GM12878 (cell line): ENCODE data around the gene AGMAT. TPM values are rescaled to one million over a fixed set of nuclear protein-coding genes. Genes with fewer than 3 reads are reported as not detected.

Experiments
- ATAC-seq: fragments of 200-7000 bp; cut with Tn5 transposase; 3 replicates; pipeline ENCODE4 v1.9.1; 2020; ENCODE audit warnings: mild to moderate bottlenecking, moderate library complexity
- BruUV-seq: library from RNA; stranded (reverse); fragments of 400-500 nt; replicated peaks from 2 replicates; lab custom pipeline; 2021; lab: Mats Ljungman, UMichigan
- CTCF ChIA-PET: fragments of 300-600 bp; sonication (Branson Sonifier 250); formaldehyde crosslinking; extraction: SDS; loops from one replicate; lab custom pipeline; 2021; ENCODE audit warnings: inconsistent platforms; lab: Yijun Ruan, JAX
- POLR2A ChIA-PET: fragments of 350-600 bp; formaldehyde crosslinking; extraction: SDS; loops from one replicate; lab custom pipeline; 2021; ENCODE audit warnings: inconsistent platforms; lab: Charles Lee
- RAD21 ChIA-PET: fragments of 300-600 bp; sonication (Branson Sonifier 250); formaldehyde crosslinking; loops from one replicate; lab custom pipeline; 2023; ENCODE audit warnings: antibody characterized with exemption; ENCODE audit not compliant: unreplicated experiment; lab: Charles Lee
- SMC1A ChIA-PET: fragments of 300-600 bp; sonication (Branson Sonifier 250); formaldehyde crosslinking; loops from one replicate; lab custom pipeline; 2023; ENCODE audit not compliant: unreplicated experiment, uncharacterized antibody; lab: Charles Lee
- DNase-seq: peaks from one replicate; pipeline ENCODE4 v3.0.0-alpha.2; 2011; ENCODE audit warnings: low read depth, low spot score
- FAIRE-seq: peaks from 3 replicates; lab custom pipeline; 2011; peaks lifted over from hg19 to GRCh38; lab: Jason Lieb, UNC
- H2AFZ ChIP-seq: 2 replicates; pipeline ENCODE4 v1.6.0; 2011; ENCODE audit warnings: low read depth, low read length, control low read depth; ENCODE audit not compliant: control insufficient read depth
- H3K27ac ChIP-seq: 2 replicates; pipeline ENCODE4 v1.5.1; 2011; ENCODE audit warnings: control low read depth; ENCODE audit not compliant: control insufficient read depth, insufficient read depth
- H3K27me3 ChIP-seq, 2 experiments: replicated peaks in 1 of 2; 2 replicates each; pipeline versions ENCODE4 v1.6.0 to v1.6.1; 2011; ENCODE audit warnings: low read length in 1 of 2; ENCODE audit not compliant: control insufficient read depth in 2 of 2, insufficient read depth in 2 of 2
- H3K36me3 ChIP-seq, 2 experiments: 2 replicates each; pipeline ENCODE4 v1.5.1; 2011; ENCODE audit warnings: low read length in 1 of 2; ENCODE audit not compliant: control insufficient read depth in 2 of 2, insufficient read depth in 2 of 2
- H3K4me1 ChIP-seq: 2 replicates; pipeline ENCODE4 v1.6.1; 2011; ENCODE audit warnings: mild to moderate bottlenecking, low read length, moderate library complexity, mixed read lengths; ENCODE audit not compliant: control insufficient read depth, insufficient read depth
- H3K4me2 ChIP-seq: 2 replicates; pipeline ENCODE4 v1.6.0; 2011; ENCODE audit warnings: control low read depth; ENCODE audit not compliant: control insufficient read depth, insufficient read depth
- H3K4me3 ChIP-seq: fragments of 200-600 bp; sonication (generic); 2 replicates; pipeline ENCODE4 v1.5.1; 2016
- H3K79me2 ChIP-seq: 2 replicates; pipeline ENCODE4 v1.6.0; 2011; ENCODE audit warnings: low read length; ENCODE audit not compliant: control insufficient read depth, insufficient read depth
- H3K9ac ChIP-seq: 2 replicates; pipeline ENCODE4 v1.8.0; 2011; ENCODE audit warnings: low read length, control low read depth, mixed read lengths; ENCODE audit not compliant: control insufficient read depth, insufficient read depth
- H3K9me3 ChIP-seq: replicated peaks from 3 replicates; pipeline ENCODE4 v1.5.1; 2011; ENCODE audit warnings: mild to moderate bottlenecking, low read length; ENCODE audit not compliant: control insufficient read depth, insufficient read depth
- H4K20me1 ChIP-seq: 2 replicates; pipeline ENCODE4 v1.6.0; 2011; ENCODE audit not compliant: control insufficient read depth, insufficient read depth
- E4F1 ChIP-seq: fragments of 450-650 bp; IDR thresholded peaks from 2 replicates; pipeline ENCODE4 v1.6.1; 2018; ENCODE audit warnings: borderline replicate concordance, mild to moderate bottlenecking; ENCODE audit not compliant: partially characterized antibody
- EP300 ChIP-seq, 2 experiments: fragments of 150-350 bp in 1 of 2; IDR thresholded peaks; 2 replicates each; pipeline ENCODE4 v1.6.1; 2011 to 2012; ENCODE audit warnings: low read depth in 2 of 2, low read length in 2 of 2, borderline replicate concordance in 1 of 2, improper control_type of control experiment in 1 of 2, inconsistent platforms in 1 of 2; ENCODE audit not compliant: control insufficient read depth in 1 of 2
- IRF3 ChIP-seq: fragments of 450-650 bp; IDR thresholded peaks from 2 replicates; pipeline ENCODE4 v1.6.1; 2014; ENCODE audit warnings: mild to moderate bottlenecking
- MYB ChIP-seq: fragments of 150-350 bp; IDR thresholded peaks from 2 replicates; pipeline ENCODE4 v1.6.1; 2014; ENCODE audit warnings: mild to moderate bottlenecking, low read depth, low read length, borderline replicate concordance
- NR2C1 ChIP-seq: fragments of 450-650 bp; IDR thresholded peaks from 2 replicates; pipeline ENCODE4 v1.6.1; 2017; ENCODE audit warnings: antibody characterized with exemption, mild to moderate bottlenecking, moderate library complexity
- POLR2A ChIP-seq: IDR thresholded peaks from 2 replicates; pipeline ENCODE4 v1.6.1; 2011; ENCODE audit warnings: low read depth, mild to moderate bottlenecking, low read length
- RCOR1 ChIP-seq: conservative IDR thresholded peaks from 2 replicates; pipeline ENCODE4 v1.6.1; 2012; ENCODE audit warnings: low read depth, low read length, improper control_type of control experiment
- RELA ChIP-seq: fragments of 450-650 bp; IDR thresholded peaks from 2 replicates; pipeline ENCODE4 v1.8.0; 2014; ENCODE audit warnings: borderline replicate concordance; ENCODE audit not compliant: partially characterized antibody
- TAF1 ChIP-seq: IDR thresholded peaks from 2 replicates; pipeline ENCODE4 v1.6.1; 2011; ENCODE audit warnings: mild to moderate bottlenecking, low read depth, low read length, borderline replicate concordance
- TCF3 ChIP-seq: IDR thresholded peaks from 2 replicates; pipeline ENCODE4 v1.6.1; 2012; ENCODE audit warnings: low read depth, mild to moderate bottlenecking, low read length, borderline replicate concordance; ENCODE audit not compliant: insufficient read depth
- ZNF622 ChIP-seq: fragments of 450-650 bp; IDR thresholded peaks from 2 replicates; pipeline ENCODE4 v1.6.1; 2017; ENCODE audit warnings: mild to moderate bottlenecking, inconsistent platforms
- WGBS: methylation state at CpG from one replicate; pipeline ENCODE4 v1.1.6; 2016; ENCODE audit warnings: low lambda C conversion rate; ENCODE audit not compliant: insufficient replicate concordance, insufficient coverage; ENCODE audit errors: missing lambda C conversion rate; 5-methylcytosine and 5-hydroxymethylcytosine counted together
- in situ Hi-C: fragments of 300-500 bp; cut with MboI; formaldehyde crosslinking; loops from 9 replicates; pipeline ENCODE4 v1.14.3; 2018; ENCODE audit warnings: mixed read lengths
- intact Hi-C: fragments of 100-400 bp; cut with micrococcal nuclease; formaldehyde crosslinking; loops from one replicate; pipeline ENCODE4 v1.14.2; 2022; ENCODE audit not compliant: unreplicated experiment
- polyA plus RNA-seq, 11 experiments: library from polyadenylated mRNA; depleted of rRNA in 4 of 11; unstranded in 6 of 11; stranded (reverse) in 5 of 11; fragments of >200 nt; fragmentation: Nextera tagmentation in 4 of 11; fragmentation: Illumina TruSeq in 1 of 11; extraction: Ambion mirVana in 4 of 11; extraction: Trizol in 1 of 11; gene quantifications; 1 replicate in 1 of 11; 2 replicates in 10 of 11; pipeline versions ENCODE4 v1.2.1 to v1.2.3, GENCODE V29; 2011 to 2016; ENCODE audit warnings: inconsistent platforms in 2 of 11, missing spikeins in 2 of 11, low read depth in 1 of 11
- total RNA-seq, 4 experiments: library from RNA; depleted of rRNA in 3 of 4; stranded (reverse); fragments of >200 nt in 3 of 4; fragmentation: Illumina TruSeq in 1 of 4; extraction: Trizol in 1 of 4; gene quantifications; 2 replicates each; pipeline versions ENCODE4 v1.2.1 to v1.2.3, GENCODE V29; 2013 to 2021
- TF ChIP-seq, protein P1 (sequence below): fragments of 450-650 bp; IDR thresholded peaks from 2 replicates; pipeline ENCODE4 v1.6.1; 2016; ENCODE audit warnings: mild to moderate bottlenecking

The AGMAT gene
- total and polyA plus RNA-seq, 10 of the 15 experiments (the other 5 are each of a cell fraction or from before 2014, with no cell fraction given), result 0.47 to 7.9 (median 4.7) TPM

DNA sequence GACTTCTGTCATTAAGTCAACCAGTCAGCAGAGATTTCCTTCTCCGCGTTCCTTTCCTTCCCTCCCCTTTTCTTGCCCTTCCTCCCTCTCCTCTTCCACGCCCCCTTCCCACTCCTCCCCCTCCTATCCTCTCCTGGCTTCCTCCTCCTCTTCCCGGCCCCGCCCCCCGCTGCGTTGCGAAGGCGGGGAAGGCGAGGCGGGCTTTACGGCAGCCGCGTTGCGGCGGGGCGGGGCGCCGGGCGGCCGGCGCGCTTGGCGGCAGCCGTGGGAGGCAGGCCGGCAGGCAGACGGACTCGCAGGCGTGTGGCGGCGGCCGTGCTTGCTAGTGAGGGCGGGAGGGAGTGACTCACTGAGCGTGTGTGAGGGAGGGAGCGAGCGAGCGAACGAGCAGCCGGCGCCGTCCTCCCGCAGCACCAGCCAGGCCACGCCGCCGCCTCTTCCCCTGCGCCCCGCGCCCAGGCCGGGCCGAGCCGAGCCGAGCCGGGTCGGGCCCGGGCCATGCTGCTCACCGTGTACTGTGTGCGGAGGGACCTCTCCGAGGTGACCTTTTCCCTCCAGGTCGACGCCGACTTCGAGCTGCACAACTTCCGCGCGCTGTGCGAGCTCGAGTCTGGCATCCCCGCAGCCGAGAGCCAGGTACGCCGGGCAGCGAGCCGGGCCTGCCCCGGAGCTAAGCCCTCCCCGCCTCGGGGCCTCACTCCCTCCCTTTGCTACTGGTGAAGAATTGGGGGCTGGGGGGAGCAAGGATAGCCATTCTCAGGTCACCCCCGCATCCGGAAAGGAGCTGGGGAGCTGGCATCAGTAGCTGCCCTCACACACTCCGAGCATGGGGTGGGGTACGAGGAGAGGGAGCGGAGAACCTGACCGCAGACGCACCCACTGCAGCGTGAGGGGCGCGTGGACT lies 32.6 kb upstream of the AGMAT start, which contains the start of gene DDI2:
TSS of gene DDI2 (plus strand) at position 286 of the 904 bp plus-strand sequence. CDS start at position 499, 213 bp downstream.
- no peak for FAIRE-seq
- POLR2A ChIA-PET, result interaction anchor here (0.6 to 2.5 kb wide), 15 partner anchors 10 to 731 kb away, joined by 3 to 18 read pairs (median 4); partner anchors contain the start of genes AGMAT and DNAJC16
- intact Hi-C loops, result loop anchor here (2.0 to 5.0 kb wide), 2 partner anchors 80 to 91 kb away; partner anchors contain the start of gene DNAJC16
- no peaks in the 10 kb centered on the region for H4K20me1 ChIP-seq
- H3K79me2 ChIP-seq, result peaks cover 48% of the 10 kb centered on the region
- CTCF ChIA-PET, result interaction anchor here (0.6 to 1.8 kb wide), 7 partner anchors 10 to 220 kb away, joined by 3 to 10 read pairs (median 3); no protein-coding TSS in a partner anchor
- H3K9ac ChIP-seq, result peak within 1 kb of the TSS; percentile 96
- no peaks in the 10 kb centered on the region for H3K36me3 ChIP-seq
- ATAC-seq, result peak; percentile 92
- peak within 1 kb of the TSS; percentile 90 for H3K4me3 ChIP-seq
- H3K27me3 ChIP-seq, result no peaks in the 10 kb centered on the region
- peaks cover 14% of the 10 kb centered on the region for H3K4me1 ChIP-seq
- in situ Hi-C loops, result no loop called here
- DNase-seq, result peak; percentile 79
- 1% methylated on average over 80 of the region's 86 CpGs for WGBS
- SMC1A ChIA-PET, result interaction anchor here (0.6 to 2.0 kb wide), 12 partner anchors 10 to 346 kb away, joined by 3 to 20 read pairs (median 4); no protein-coding TSS in a partner anchor
- H3K27ac ChIP-seq, result peak within 1 kb of the TSS; percentile 92
- RAD21 ChIA-PET, result interaction anchor here (0.6 to 1.7 kb wide), 5 partner anchors 10 to 91 kb away, joined by 3 to 9 read pairs (median 5); partner anchors contain the start of gene DNAJC16
- H2AFZ ChIP-seq, result peak within 1 kb of the TSS; percentile 95
- BruUV-seq, result no TSS peak
- H3K4me2 ChIP-seq, result peak within 1 kb of the TSS; percentile 91
- no peaks in the 10 kb centered on the region for H3K9me3 ChIP-seq
- TF ChIP-seq, protein P1, sequence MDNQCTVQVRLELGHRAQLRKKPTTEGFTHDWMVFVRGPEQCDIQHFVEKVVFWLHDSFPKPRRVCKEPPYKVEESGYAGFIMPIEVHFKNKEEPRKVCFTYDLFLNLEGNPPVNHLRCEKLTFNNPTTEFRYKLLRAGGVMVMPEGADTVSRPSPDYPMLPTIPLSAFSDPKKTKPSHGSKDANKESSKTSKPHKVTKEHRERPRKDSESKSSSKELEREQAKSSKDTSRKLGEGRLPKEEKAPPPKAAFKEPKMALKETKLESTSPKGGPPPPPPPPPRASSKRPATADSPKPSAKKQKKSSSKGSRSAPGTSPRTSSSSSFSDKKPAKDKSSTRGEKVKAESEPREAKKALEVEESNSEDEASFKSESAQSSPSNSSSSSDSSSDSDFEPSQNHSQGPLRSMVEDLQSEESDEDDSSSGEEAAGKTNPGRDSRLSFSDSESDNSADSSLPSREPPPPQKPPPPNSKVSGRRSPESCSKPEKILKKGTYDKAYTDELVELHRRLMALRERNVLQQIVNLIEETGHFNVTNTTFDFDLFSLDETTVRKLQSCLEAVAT, result peak; percentile 22; the same call in 1 of the 2 replicates
- peak; percentile 34 for TF ChIP-seq RELA
- peak; percentile 98 for TF ChIP-seq E4F1
- TF ChIP-seq ZNF622, result no peak
- TF ChIP-seq IRF3, result no peak
- TF ChIP-seq NR2C1, result peak; percentile 64
- TF ChIP-seq TCF3, result no peak
- TF ChIP-seq RCOR1, result no peak
- no peak for TF ChIP-seq MYB
- TF ChIP-seq TAF1, result peak; percentile 85; the same call in 1 of the 2 replicates
- TF ChIP-seq EP300 (IDR thresholded peaks at IDR 0.05; ENCODE audit: borderline replicate concordance in 1 of 2, control insufficient read depth in 1 of 2, low read depth in 2 of 2, low read length in 2 of 2), result no peak
- peak; percentile 95 for TF ChIP-seq POLR2A
